Pericardium fibroblast (primary cell): ENCODE results near the gene MSANTD1. TPM values are rescaled to one million over a fixed set of nuclear protein-coding genes. Genes with fewer than 3 reads are reported as not detected.

Source experiments
- total RNA-seq: library from RNA; depleted of rRNA; stranded (reverse); fragments of >200 nt; gene quantifications from 2 replicates; pipeline ENCODE4 v1.2.3, GENCODE V29; 2015

Gene MSANTD1
- total RNA-seq, result not detected in 2 replicates

GRCh38 chr4:3248811-3249661 lies at the start of gene MSANTD1:
MSANTD1 (plus strand) TSS chr4:3249159; CDS start chr4:3249223, 64 bp downstream.

GRCh38 chr4:3292571-3293400 lies 43.8 kb downstream of the MSANTD1 start, which contains the start of gene RGS12:
RGS12 (plus strand) TSS chr4:3293021; CDS start chr4:3316171, 23,150 bp downstream.

Other genes starting within 250 kb of the MSANTD1 start
- gene HTT-AS, start 174.6 kb upstream of the MSANTD1 start, total RNA-seq, result not detected in 2 replicates
- gene HTT, start 174.5 kb upstream of the MSANTD1 start, total RNA-seq, result 9.8 and 17.0 TPM in 2 replicates
- gene RGS12, start 43.9 kb downstream of the MSANTD1 start, total RNA-seq, result 7.4 and 7.6 TPM in 2 replicates
- gene HGFAC, start 192.8 kb downstream of the MSANTD1 start, total RNA-seq, result not detected in 2 replicates
- gene DOK7, start 214.1 kb downstream of the MSANTD1 start, total RNA-seq, result 0.09 TPM in 1 of 2 replicates, not detected in the other